OCI-LY3 (cell line): Measurements from ENCODE around the gene DSG2.

Experiments
- H2AFZ ChIP-seq: fragments of 200-600, 300-600 bp; shearing (Covaris generic); 2 replicates; pipeline ENCODE4 v1.6.0; 2014; ENCODE audit warnings: antibody characterized with exemption, low read depth, low read length
- H3K27ac ChIP-seq: fragments of 200-600, 300-600 bp; sonication (generic); 2 replicates; pipeline ENCODE4 v1.5.1; 2014; ENCODE audit warnings: mild to moderate bottlenecking, low read length, moderate library complexity, mixed read lengths
- H3K27me3 ChIP-seq: fragments of 200-600, 300-600 bp; sonication (generic); 2 replicates; pipeline ENCODE4 v1.6.1; 2014; ENCODE audit warnings: low read depth, low read length, mixed read lengths
- H3K36me3 ChIP-seq: fragments of 200-600, 300-600 bp; sonication (generic); replicated peaks from 2 replicates; pipeline ENCODE3; 2014; ENCODE audit warnings: low read depth, low read length, mixed read lengths
- H3K4me1 ChIP-seq: fragments of 300-600, 200-600 bp; sonication (generic); 2 replicates; pipeline ENCODE4 v1.6.1; 2014; ENCODE audit warnings: low read length, mixed read lengths
- H3K4me2 ChIP-seq: fragments of 200-600, 300-600 bp; sonication (generic); 2 replicates; pipeline ENCODE4 v1.6.1; 2014; ENCODE audit warnings: low read length, mixed read lengths
- H3K4me3 ChIP-seq: fragments of 300-600, 200-600 bp; sonication (generic); 2 replicates; pipeline ENCODE4 v1.5.1; 2014; ENCODE audit warnings: antibody characterized with exemption, mild to moderate bottlenecking, low read length, moderate library complexity
- H3K79me2 ChIP-seq: fragments of 300-600, 200-600 bp; shearing (Covaris generic); 2 replicates; pipeline ENCODE4 v1.6.1; 2014; ENCODE audit warnings: mild to moderate bottlenecking, low read length, mixed read lengths
- H3K9ac ChIP-seq: fragments of 300-600, 200-600 bp; shearing (Covaris generic); 2 replicates; pipeline ENCODE4 v1.6.0; 2014; ENCODE audit warnings: mild to moderate bottlenecking, low read length, moderate library complexity
- H3K9me3 ChIP-seq: fragments of 200-600, 300-600 bp; shearing (Covaris generic); 2 replicates; pipeline ENCODE4 v1.6.1; 2014; ENCODE audit warnings: low read length, mixed read lengths; ENCODE audit not compliant: insufficient read depth
- H4K20me1 ChIP-seq: fragments of 200-600, 300-600 bp; sonication (generic); 2 replicates; pipeline ENCODE4 v1.6.1; 2016; ENCODE audit warnings: low read length, mixed read lengths; ENCODE audit not compliant: insufficient read depth
- CTCF ChIP-seq: fragments of 200-600, 300-600 bp; sonication (generic); IDR thresholded peaks from 2 replicates; pipeline ENCODE4 v1.5.1; 2014; ENCODE audit warnings: antibody characterized with exemption, low read length, low read depth
- EZH2phosphoT487 ChIP-seq: fragments of 200-600 bp; shearing (Covaris generic); IDR thresholded peaks from 2 replicates; pipeline ENCODE4 v1.6.1; 2018; ENCODE audit warnings: antibody characterized with exemption, mixed run types, low read depth

DSG2 gene

DNA sequence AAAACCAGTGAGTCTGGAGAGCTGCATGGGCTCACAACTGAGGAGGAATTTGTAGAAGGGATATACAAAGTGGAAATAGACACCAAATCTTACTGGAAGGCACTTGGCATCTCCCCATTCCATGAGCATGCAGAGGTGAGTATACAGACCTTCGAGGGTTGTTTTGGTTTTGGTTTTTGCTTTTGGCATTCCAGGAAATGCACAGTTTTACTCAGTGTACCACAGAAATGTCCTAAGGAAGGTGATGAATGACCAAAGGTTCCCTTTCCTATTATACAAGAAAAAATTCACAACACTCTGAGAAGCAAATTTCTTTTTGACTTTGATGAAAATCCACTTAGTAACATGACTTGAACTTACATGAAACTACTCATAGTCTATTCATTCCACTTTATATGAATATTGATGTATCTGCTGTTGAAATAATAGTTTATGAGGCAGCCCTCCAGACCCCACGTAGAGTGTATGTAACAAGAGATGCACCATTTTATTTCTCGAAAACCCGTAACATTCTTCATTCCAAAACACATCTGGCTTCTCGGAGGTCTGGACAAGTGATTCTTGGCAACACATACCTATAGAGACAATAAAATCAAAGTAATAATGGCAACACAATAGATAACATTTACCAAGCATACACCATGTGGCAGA, 97.3 kb downstream of the DSG2 start:
- no peak overlapping the region for H3K4me2 ChIP-seq
- no peak overlapping the region for H3K4me3 ChIP-seq
- H3K27me3 ChIP-seq, result no peaks in the 10 kb centered on the region
- no peaks in the 10 kb centered on the region for H3K4me1 ChIP-seq
- H3K27ac ChIP-seq, result no peak overlapping the region
- no peak overlapping the region for H2AFZ ChIP-seq
- H3K9me3 ChIP-seq, result no peaks in the 10 kb centered on the region
- H3K79me2 ChIP-seq, result no peaks in the 10 kb centered on the region
- H3K9ac ChIP-seq, result no peak overlapping the region
- H4K20me1 ChIP-seq, result no peaks in the 10 kb centered on the region
- H3K36me3 ChIP-seq, result no peaks in the 10 kb centered on the region
- TF ChIP-seq EZH2phosphoT487, result no peak
- TF ChIP-seq CTCF, result no peak

- no peak overlapping the region for H3K9ac ChIP-seq
- no peak overlapping the region for H2AFZ ChIP-seq
- no peaks in the 10 kb centered on the region for H3K4me1 ChIP-seq
- H3K27me3 ChIP-seq, result no peaks in the 10 kb centered on the region
- H3K4me3 ChIP-seq, result no peak overlapping the region
- no peaks in the 10 kb centered on the region for H3K36me3 ChIP-seq
- no peaks in the 10 kb centered on the region for H4K20me1 ChIP-seq
- H3K79me2 ChIP-seq, result no peaks in the 10 kb centered on the region
- no peak overlapping the region for H3K4me2 ChIP-seq
- no peak overlapping the region for H3K27ac ChIP-seq
- no peaks in the 10 kb centered on the region for H3K9me3 ChIP-seq
- TF ChIP-seq EZH2phosphoT487 (no peak), CTCF (no peak)
Measured at GRCh38 chr18:31596081-31596872, 98.3 kb downstream of the DSG2 start.

- H2AFZ ChIP-seq, result no peak overlapping the region
- no peak overlapping the region for H3K9ac ChIP-seq
- H3K79me2 ChIP-seq, result no peaks in the 10 kb centered on the region
- H3K4me1 ChIP-seq, result no peaks in the 10 kb centered on the region
- no peak overlapping the region for H3K4me3 ChIP-seq
- H3K4me2 ChIP-seq, result no peak overlapping the region
- no peaks in the 10 kb centered on the region for H3K9me3 ChIP-seq
- H3K27me3 ChIP-seq, result no peaks in the 10 kb centered on the region
- H3K27ac ChIP-seq, result no peak overlapping the region
- H3K36me3 ChIP-seq, result no peaks in the 10 kb centered on the region
- no peak for TF ChIP-seq CTCF
- no peaks in the 10 kb centered on the region for H4K20me1 ChIP-seq
Measured at GRCh38 chr18:31598021-31598805, 100.2 kb downstream of the DSG2 start.
